ENCODE measurements around the gene TCF12.

TCF12 gene

DNA sequence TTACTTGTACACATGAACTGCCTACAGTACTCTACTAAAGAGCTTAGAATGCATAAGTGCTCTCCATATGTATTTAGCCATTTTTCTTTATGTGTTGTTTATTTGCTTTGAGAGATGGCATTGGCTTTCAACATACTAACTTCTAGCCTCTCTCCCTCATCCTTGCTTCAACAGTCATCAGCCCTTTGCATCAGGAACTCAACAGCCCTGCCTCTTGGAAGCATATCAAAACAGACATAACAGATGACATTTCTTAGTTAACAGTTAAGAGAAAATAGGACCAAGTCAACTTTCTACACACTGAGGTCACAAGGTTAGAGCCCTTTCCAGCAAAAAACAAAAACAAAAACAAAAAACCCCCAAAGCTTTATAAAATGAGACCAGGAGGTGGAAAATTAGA is 145.6 kb downstream of the TCF12 start:
- peaks cover 30% of the 10 kb centered on the region for H3K4me1 Mint-ChIP-seq (ENCODE audit: low read depth)
- peaks cover 15% of the 10 kb centered on the region for H3K36me3 Mint-ChIP-seq
- no peaks in the 10 kb centered on the region for H3K9me3 Mint-ChIP-seq (ENCODE audit: low read depth)
- no peaks in the 10 kb centered on the region for H3K27me3 Mint-ChIP-seq
- H3K4me3 Mint-ChIP-seq, result no peak overlapping the region
- no peak overlapping the region for H3K27ac Mint-ChIP-seq

DNA sequence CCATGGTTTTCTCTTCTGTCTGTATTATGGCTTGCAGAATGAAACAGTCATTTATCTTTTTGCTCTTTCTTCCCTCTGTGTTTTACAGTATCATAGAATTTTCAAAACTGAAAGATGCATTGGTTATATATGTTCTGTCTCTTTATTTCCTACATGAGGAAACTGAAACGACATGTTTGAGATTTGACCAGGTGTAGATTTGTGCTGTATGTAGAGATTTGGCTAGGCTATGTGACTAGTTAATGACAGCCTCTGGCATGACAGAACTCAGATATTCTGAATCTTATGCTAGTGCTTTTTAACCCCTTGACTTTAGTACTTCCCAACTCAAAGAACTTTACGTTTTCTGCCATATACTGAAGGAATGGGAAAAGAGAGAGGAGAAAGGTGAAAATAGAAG is 151.0 kb downstream of the TCF12 start:
- no peaks in the 10 kb centered on the region for H3K27me3 Mint-ChIP-seq
- peaks cover 47% of the 10 kb centered on the region for H3K4me1 Mint-ChIP-seq (ENCODE audit: low read depth)
- H3K36me3 Mint-ChIP-seq, result peaks cover 12% of the 10 kb centered on the region
- H3K9me3 Mint-ChIP-seq (ENCODE audit: low read depth), result no peaks in the 10 kb centered on the region
- H3K4me3 Mint-ChIP-seq, result no peak overlapping the region
- no peak overlapping the region for H3K27ac Mint-ChIP-seq

DNA sequence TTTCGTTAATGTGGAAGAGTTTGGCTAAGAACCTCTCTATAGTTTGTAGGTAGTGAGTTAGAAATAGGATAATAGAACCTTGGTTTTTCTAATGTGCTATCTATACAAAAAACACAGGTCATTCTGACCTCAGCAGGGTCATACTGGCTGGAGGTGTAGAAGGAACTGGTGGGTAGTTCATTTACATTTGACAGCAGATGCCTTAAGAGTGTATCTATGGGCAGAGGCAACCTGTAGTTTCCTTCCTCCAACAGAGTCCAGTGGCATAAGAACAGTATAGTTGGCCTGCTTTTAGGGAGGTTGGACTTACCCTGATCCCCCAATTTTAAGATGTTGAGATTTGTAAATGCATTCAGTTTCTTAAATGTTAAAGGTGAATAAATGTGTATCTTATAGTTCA is 152.2 kb downstream of the TCF12 start:
- Mint-ChIP-seq H3K27me3 (no peaks in the 10 kb centered on the region), H3K9me3 (ENCODE audit: low read depth) (no peaks in the 10 kb centered on the region), H3K4me3 (no peak overlapping the region), H3K36me3 (peaks cover 11% of the 10 kb centered on the region), H3K4me1 (ENCODE audit: low read depth) (peaks cover 53% of the 10 kb centered on the region), H3K27ac (no peak overlapping the region)

DNA sequence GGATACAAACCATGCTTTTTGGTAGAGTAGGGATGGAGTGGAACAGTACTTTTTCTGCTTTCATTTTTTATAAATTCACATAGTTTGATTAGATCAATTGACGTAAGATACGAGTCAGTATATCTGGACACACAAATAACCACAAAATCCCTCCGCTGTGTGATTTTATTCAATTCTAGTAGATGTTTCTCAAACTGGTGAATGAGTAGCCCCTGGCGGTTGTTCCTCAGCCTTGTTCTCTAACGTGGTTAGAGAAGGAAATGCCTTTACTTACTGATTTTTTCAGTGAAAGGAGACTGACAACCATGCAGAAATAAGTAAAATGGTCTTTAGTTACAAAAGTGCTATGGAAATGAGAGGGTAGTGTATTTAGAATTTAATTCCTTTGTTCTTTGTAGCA is 161.0 kb downstream of the TCF12 start:
- no peak overlapping the region for H3K27ac Mint-ChIP-seq
- no peak overlapping the region for H3K4me3 Mint-ChIP-seq
- H3K27me3 Mint-ChIP-seq, result no peaks in the 10 kb centered on the region
- peaks cover 37% of the 10 kb centered on the region for H3K4me1 Mint-ChIP-seq (ENCODE audit: low read depth)
- H3K36me3 Mint-ChIP-seq, result peaks cover 2% of the 10 kb centered on the region
- H3K9me3 Mint-ChIP-seq (ENCODE audit: low read depth), result no peaks in the 10 kb centered on the region

DNA sequence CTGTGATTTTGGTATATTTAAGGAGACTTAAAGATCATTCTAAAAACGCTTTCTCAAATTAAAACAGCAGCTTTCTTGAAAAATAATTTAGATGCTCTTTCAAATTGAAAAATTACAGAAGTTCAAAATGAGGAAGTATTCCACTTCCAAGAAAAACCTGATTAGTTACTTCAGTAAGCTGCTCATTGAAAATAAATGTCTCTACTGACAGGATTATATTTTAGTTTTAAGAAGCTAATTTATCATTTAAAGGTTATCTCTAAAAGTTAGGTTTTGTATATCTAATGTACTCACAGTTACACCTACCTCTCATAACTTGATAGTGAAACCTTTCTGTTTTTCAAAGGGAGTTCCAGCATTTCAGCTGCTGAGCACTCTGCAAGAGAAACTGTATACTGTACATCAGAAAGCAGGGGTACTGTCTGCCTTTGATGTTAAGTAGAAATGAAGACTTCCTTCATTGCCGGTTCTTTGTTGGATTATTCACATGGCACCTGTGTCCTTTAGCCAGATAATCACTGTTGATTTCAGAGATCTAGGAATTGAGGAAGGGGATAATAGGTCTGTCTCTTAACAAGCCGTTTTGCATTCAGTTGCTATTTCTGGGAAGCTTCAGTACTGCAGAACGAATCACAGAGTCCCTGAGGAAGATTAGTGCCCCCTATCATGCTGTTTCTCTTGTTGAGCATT is 161.6 kb downstream of the TCF12 start:
- Mint-ChIP-seq H3K36me3 (peaks cover 2% of the 10 kb centered on the region), H3K4me1 (ENCODE audit: low read depth) (peaks cover 36% of the 10 kb centered on the region), H3K27ac (no peak overlapping the region), H3K4me3 (no peak overlapping the region), H3K27me3 (no peaks in the 10 kb centered on the region), H3K9me3 (ENCODE audit: low read depth) (no peaks in the 10 kb centered on the region)

DNA sequence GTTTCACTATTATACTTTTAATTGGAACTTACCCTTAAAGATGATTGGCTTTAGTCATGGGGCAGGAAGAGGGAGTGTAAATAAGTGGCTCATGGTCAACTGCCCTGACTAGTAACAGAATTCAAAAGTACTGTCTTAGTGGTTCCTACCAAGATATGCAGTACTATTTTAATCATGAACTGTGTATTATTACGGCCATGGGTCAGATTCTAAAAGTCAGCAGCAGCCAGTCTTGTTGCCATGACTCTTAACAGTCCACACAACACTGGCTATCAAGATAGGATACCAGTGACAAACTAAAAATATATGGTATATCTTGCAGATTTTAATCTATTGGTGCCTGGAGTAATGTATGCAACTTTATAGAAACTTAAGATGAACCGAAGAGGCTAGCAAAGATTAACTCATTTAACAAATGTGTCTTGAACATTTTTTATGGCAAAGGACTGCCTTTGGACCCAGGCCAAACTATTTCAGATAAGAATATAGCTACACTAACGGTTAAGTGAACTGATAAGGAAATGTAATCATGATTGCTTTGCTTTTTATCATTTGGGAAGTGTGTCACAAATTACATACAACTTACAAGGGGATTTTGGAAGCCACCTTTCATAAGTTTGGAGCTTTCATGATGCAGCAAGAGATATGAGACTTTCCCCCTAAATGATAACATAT is 163.7 kb downstream of the TCF12 start:
- Mint-ChIP-seq H3K27me3 (no peaks in the 10 kb centered on the region), H3K27ac (no peak overlapping the region), H3K4me3 (no peak overlapping the region), H3K4me1 (ENCODE audit: low read depth) (peaks cover 35% of the 10 kb centered on the region), H3K9me3 (ENCODE audit: low read depth) (no peaks in the 10 kb centered on the region), H3K36me3 (no peaks in the 10 kb centered on the region)

DNA sequence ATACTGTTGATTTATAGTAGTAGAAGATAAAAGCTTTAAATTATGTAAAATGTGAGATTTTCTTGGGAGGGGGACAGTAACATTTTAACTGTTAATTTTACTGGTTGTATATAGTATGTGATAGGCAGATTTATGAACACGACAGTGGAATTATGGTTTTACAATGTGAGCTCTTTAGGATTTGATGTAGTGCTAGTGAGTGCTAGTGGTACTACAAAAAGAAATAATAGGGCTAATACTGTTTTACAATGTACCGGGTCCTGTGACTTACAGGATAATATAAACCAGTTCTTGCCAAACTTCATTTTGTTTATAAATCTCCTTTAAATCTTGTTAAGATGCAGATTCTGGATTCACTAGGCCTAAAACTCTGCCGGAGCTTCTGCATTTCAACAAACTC is 165.7 kb downstream of the TCF12 start:
- no peak overlapping the region for H3K4me3 Mint-ChIP-seq
- no peak overlapping the region for H3K27ac Mint-ChIP-seq

DNA sequence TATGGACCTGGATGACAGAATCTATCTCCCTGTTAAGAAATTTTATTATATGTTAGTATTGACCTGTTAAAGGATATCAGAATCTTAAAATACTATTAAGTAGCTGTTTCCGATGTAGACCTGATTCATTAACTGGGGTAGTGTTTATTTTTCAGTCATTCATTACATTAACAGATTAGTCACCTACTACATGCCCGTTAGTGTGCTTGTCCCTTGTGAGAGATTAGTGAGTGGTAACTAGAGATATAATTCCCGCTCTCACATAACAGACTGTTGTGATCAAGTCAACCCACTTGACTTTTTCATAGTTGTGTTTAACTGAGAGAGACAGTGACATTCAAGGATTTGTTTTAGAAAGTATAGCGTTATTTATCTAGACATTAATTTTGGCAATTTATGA is 166.8 kb downstream of the TCF12 start:
- H3K9me3 Mint-ChIP-seq (ENCODE audit: low read depth), result no peaks in the 10 kb centered on the region
- peaks cover 25% of the 10 kb centered on the region for H3K4me1 Mint-ChIP-seq (ENCODE audit: low read depth)
- no peaks in the 10 kb centered on the region for H3K36me3 Mint-ChIP-seq
- H3K27ac Mint-ChIP-seq, result no peak overlapping the region
- H3K27me3 Mint-ChIP-seq, result no peaks in the 10 kb centered on the region
- no peak overlapping the region for H3K4me3 Mint-ChIP-seq

More for the DNA sequence above, 165.7 kb downstream of the TCF12 start:
- Mint-ChIP-seq H3K9me3 (ENCODE audit: low read depth) (no peaks in the 10 kb centered on the region), H3K36me3 (no peaks in the 10 kb centered on the region), H3K27me3 (no peaks in the 10 kb centered on the region), H3K4me1 (ENCODE audit: low read depth) (peaks cover 29% of the 10 kb centered on the region)

DNA sequence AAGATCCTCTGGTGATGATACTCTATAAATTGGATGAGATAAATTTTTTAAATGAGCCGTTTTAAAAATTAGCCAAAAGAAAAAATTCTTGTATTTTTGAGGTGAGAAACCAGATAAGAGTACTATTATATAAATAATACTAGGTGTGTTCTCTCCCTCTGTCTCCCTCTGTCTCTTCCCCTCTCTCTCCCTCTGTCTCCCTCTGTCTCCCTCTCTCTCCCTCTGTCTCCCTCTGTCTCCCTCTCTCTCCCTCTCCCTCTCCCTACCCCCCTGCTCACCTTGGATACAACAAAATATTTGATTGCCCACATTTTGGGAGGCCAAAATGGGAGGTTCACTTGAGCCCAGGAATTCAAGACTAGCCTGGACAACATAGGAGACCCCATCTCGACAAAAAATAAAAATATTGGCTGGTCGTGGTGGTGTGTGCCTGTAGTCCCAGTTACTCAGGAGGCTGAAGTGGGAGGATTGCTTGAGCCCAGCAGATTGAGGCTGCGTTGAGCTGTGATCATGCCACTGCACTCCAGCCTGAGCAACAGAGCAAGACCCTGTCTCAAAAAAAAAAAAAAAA is 168.5 kb downstream of the TCF12 start:
- H3K36me3 Mint-ChIP-seq, result peaks cover 4% of the 10 kb centered on the region
- H3K27me3 Mint-ChIP-seq, result no peaks in the 10 kb centered on the region
- peaks cover 30% of the 10 kb centered on the region for H3K4me1 Mint-ChIP-seq (ENCODE audit: low read depth)
- no peak overlapping the region for H3K27ac Mint-ChIP-seq
- H3K9me3 Mint-ChIP-seq (ENCODE audit: low read depth), result no peaks in the 10 kb centered on the region
- no peak overlapping the region for H3K4me3 Mint-ChIP-seq

DNA sequence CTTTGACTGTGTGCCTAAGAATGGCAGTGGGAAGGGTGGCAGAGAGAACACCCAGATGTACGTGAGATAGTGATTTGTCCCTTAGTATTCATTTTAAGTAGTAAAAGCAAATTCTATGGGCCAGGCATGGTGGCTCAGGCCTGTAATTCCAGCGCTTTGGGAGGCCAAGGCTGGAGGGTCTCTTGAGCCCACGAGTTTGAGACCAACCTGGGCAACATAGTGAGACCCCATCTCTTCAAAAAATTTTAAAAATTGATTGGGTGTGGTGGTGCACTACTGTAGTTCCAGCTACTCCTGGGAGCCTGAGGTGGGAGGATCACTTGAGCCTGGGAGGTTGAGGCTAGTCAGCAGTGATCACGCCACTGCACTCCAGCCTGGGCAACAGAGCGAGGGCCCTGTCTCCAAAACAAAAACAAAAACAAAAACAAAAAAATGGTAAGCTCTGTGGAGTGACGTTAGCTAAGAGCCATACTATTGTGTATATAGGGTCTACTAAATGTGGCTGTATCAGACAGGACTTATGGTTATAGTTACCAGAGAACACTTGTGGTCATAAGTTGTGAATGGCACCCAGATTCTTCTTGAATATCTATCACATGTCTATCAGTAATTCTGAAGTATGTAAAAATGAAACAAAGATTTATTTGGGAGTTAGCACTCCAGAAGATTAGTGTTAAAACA is 171.5 kb downstream of the TCF12 start:
- Mint-ChIP-seq H3K27me3 (no peaks in the 10 kb centered on the region), H3K4me1 (ENCODE audit: low read depth) (peaks cover 29% of the 10 kb centered on the region), H3K9me3 (ENCODE audit: low read depth) (no peaks in the 10 kb centered on the region), H3K27ac (no peak overlapping the region), H3K36me3 (peaks cover 14% of the 10 kb centered on the region), H3K4me3 (no peak overlapping the region)

DNA sequence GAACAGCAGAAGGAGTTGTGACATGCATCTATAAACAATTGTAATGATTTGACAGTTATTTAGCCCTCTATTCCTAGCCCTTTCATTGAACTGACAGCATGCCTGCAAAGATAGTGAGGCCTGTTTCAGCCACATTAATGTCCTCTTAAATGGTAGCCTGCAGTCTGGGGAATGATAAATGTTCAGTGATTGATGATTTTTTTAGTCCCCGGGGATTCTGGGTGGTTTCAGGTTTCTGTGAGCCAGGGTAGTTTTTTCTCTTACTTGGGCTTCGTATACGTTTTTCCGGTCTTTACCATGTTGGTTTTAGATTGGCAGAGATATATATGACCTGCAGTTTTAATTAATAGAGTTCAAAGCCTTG is 172.0 kb downstream of the TCF12 start:
- H3K9me3 Mint-ChIP-seq (ENCODE audit: low read depth), result no peaks in the 10 kb centered on the region
- no peak overlapping the region for H3K27ac Mint-ChIP-seq
- peaks cover 18% of the 10 kb centered on the region for H3K36me3 Mint-ChIP-seq
- H3K27me3 Mint-ChIP-seq, result no peaks in the 10 kb centered on the region
- peaks cover 27% of the 10 kb centered on the region for H3K4me1 Mint-ChIP-seq (ENCODE audit: low read depth)
- H3K4me3 Mint-ChIP-seq, result no peak overlapping the region

DNA sequence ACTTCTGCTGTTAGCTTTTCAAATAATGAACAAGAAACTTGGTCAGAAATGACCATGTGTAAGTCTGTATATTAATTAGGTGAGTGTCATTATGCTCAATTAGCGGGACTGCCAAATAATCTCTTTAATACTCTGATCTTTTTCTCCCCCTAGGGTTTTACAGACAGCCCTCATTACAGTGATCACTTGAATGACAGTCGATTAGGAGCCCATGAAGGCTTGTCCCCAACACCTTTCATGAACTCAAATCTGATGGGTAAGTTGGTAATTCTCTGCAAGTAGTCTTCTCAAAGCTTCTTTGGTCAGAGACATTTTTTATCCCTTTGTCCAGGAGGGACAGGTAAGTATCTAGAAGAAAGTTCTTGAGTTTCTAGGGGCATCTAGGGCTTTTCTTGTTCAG is 173.2 kb downstream of the TCF12 start:
- Mint-ChIP-seq H3K9me3 (ENCODE audit: low read depth) (no peaks in the 10 kb centered on the region), H3K4me1 (ENCODE audit: low read depth) (peaks cover 27% of the 10 kb centered on the region), H3K36me3 (peaks cover 18% of the 10 kb centered on the region), H3K27ac (no peak overlapping the region), H3K27me3 (no peaks in the 10 kb centered on the region), H3K4me3 (no peak overlapping the region)

DNA sequence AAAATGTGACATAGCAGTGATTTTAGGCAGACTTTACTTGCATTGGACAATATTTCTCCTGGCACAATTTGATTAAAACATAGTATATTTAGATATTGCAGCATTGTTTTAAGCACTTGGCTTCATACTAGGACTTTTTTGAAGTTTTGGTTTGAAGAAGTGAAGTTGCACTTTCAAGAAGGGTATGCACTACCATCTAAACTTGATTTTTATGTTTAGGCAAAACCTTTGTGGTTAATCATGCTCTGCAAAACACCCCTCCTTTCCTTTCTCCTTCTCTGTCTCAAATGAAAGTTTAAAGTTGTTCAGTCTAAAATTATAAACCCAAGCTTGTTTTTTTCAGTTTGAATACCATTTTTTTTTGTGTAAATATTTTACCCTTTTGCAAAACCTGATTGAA is 173.8 kb downstream of the TCF12 start:
- Mint-ChIP-seq H3K9me3 (ENCODE audit: low read depth) (no peaks in the 10 kb centered on the region), H3K36me3 (peaks cover 18% of the 10 kb centered on the region), H3K4me1 (ENCODE audit: low read depth) (peaks cover 25% of the 10 kb centered on the region), H3K27me3 (no peaks in the 10 kb centered on the region), H3K27ac (no peak overlapping the region), H3K4me3 (no peak overlapping the region)

DNA sequence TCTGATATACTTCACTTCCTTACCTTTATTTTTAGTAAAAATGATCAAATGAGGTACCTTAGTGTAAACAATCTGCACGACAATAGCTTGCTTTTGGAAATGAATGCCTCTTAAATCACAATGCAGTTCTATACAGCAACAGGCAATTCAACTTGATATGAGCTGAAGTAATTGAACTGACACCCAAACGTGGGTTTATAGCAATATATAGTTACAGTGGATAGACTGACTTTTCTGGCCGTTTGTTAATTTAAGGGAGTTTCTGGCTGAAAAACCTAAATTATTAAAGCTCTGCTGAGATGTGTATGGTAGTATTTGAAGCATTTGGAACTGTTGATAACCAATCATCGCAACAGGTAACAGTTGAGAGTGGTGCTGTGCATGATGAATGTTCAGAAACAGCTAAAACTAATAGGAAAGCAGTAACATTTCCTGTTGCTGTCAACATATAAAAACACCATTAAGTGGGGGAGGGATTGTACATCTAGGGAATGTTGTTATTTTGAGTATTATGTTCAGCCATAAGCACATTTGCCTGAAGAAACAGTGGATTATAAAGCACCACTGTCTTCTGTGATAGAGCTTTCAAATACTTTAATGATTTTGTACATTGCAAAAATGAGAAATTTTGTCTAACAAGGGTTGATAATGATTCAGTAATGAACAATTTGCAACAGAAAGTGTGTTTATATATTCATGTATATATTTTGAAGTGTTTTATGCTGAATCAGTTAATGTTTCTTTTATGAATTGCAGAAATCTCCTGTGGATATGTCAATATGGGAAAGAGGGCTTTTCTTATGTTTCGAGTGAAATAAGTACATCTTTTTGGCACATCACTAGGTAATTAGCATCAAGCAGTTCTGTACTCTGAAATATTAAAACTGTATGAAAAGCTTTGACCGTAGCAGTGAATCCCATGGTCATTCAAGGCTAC is 176.1 kb downstream of the TCF12 start:
- no peak overlapping the region for H3K4me3 Mint-ChIP-seq
- no peak overlapping the region for H3K27ac Mint-ChIP-seq
- no peaks in the 10 kb centered on the region for H3K27me3 Mint-ChIP-seq
- H3K36me3 Mint-ChIP-seq, result peaks cover 26% of the 10 kb centered on the region
- no peaks in the 10 kb centered on the region for H3K9me3 Mint-ChIP-seq (ENCODE audit: low read depth)
- H3K4me1 Mint-ChIP-seq (ENCODE audit: low read depth), result peaks cover 23% of the 10 kb centered on the region

Data from activated naive CD8-positive, alpha-beta T cell (primary cell).